Gastrocnemius medialis (tissue), 4 donors: ENCODE results near the gene RGSL1.

ENCODE experiments used
- CTCF ChIP-seq, 5 experiments: fragments of 450-650 bp in 3 of 5; fragments of 200-600 bp in 2 of 5; sonication (generic) in 2 of 5; IDR thresholded peaks in 4 of 5; conservative IDR thresholded peaks in 1 of 5; 1 replicate in 4 of 5; 2 replicates in 1 of 5; pipeline ENCODE4 v1.5.1; 2016 to 2019; ENCODE audit warnings: antibody characterized with exemption in 5 of 5, mild to moderate bottlenecking in 3 of 5, moderate library complexity in 3 of 5
- POLR2A ChIP-seq, 2 donors: fragments of 450-650 bp; IDR thresholded peaks; one replicate each; pipeline ENCODE4 v1.6.1; 2017; ENCODE audit warnings: antibody characterized with exemption in 2 of 2, mild to moderate bottlenecking in 2 of 2, moderate library complexity in 2 of 2

- TF ChIP-seq CTCF (IDR thresholded peaks at IDR 0.05 in 4 of 5, conservative IDR thresholded peaks at IDR 0.05 in 1 of 5), result no peak
- TF ChIP-seq POLR2A (IDR thresholded peaks at IDR 0.05), result no peak
These were observed 39.8 kb upstream of the RGSL1 start for GRCh38 chr1:182410138-182410537.
